Panc1 (cell line): ENCODE measurements around the gene VSIG8. TPM values are rescaled to one million over a fixed set of nuclear protein-coding genes. Genes with fewer than 3 reads are reported as not detected.

Experiments used
- ATAC-seq: fragments of 200-7000 bp; cut with Tn5 transposase; 2 replicates; pipeline ENCODE4 v1.9.1; 2020; ENCODE audit warnings: mild to moderate bottlenecking, moderate library complexity
- BruUV-seq: library from RNA; stranded (reverse); fragments of 400-500 nt; replicated peaks from 2 replicates; lab custom pipeline; 2021; lab: Mats Ljungman, UMichigan
- CTCF ChIA-PET: fragments of 300-600 bp; sonication (Branson Sonifier 250); formaldehyde crosslinking; loops from one replicate; lab custom pipeline; 2022; ENCODE audit warnings: antibody characterized with exemption; lab: Charles Lee
- POLR2A ChIA-PET: fragments of 300-600 bp; sonication (Branson Sonifier 250); formaldehyde crosslinking; loops from one replicate; lab custom pipeline; 2022; ENCODE audit warnings: antibody characterized with exemption; lab: Charles Lee
- DNase-seq: peaks from one replicate; pipeline ENCODE4 v3.0.0-alpha.2; 2010; ENCODE audit warnings: low read depth, low spot score
- H3K27ac ChIP-seq: 2 replicates; pipeline ENCODE4 v1.5.1; 2011; ENCODE audit warnings: mild to moderate bottlenecking, low read length, inconsistent platforms
- H3K27me3 ChIP-seq: fragments of 200-500 bp; sonication (Bioruptor generic); 2 replicates; pipeline ENCODE4 v1.6.0; 2014; ENCODE audit warnings: low read length, inconsistent platforms; ENCODE audit not compliant: control insufficient read depth, insufficient read depth
- H3K36me3 ChIP-seq: fragments of 200-500 bp; sonication (Bioruptor generic); 2 replicates; pipeline ENCODE4 v1.5.1; 2014; ENCODE audit warnings: inconsistent platforms, mild to moderate bottlenecking, low read length, moderate library complexity; ENCODE audit not compliant: control insufficient read depth, insufficient read depth
- H3K4me1 ChIP-seq: 2 replicates; pipeline ENCODE4 v1.5.1; 2011; ENCODE audit warnings: inconsistent platforms, mild to moderate bottlenecking, low read length, moderate library complexity; ENCODE audit not compliant: control insufficient read depth, insufficient read depth
- H3K4me3 ChIP-seq, 2 experiments: 2 replicates each; pipeline ENCODE4 v1.5.1; 2011 to 2012; ENCODE audit warnings: low read depth in 2 of 2, low read length in 2 of 2, mild to moderate bottlenecking in 2 of 2, inconsistent platforms in 1 of 2, moderate library complexity in 1 of 2
- H3K9me3 ChIP-seq: fragments of 200-500 bp; sonication (Bioruptor generic); 2 replicates; pipeline ENCODE4 v1.5.1; 2014; ENCODE audit warnings: low read depth, mild to moderate bottlenecking, inconsistent platforms, low read length, moderate library complexity; ENCODE audit not compliant: control insufficient read depth, insufficient read depth
- CTCF ChIP-seq: fragments of 450-650 bp; IDR thresholded peaks from 2 replicates; pipeline ENCODE4 v1.5.1; 2017; ENCODE audit warnings: mild to moderate bottlenecking
- POLR2AphosphoS5 ChIP-seq: IDR thresholded peaks from 2 replicates; pipeline ENCODE4 v1.6.1; 2012; ENCODE audit warnings: mild to moderate bottlenecking, low read depth, low read length, moderate library complexity
- REST ChIP-seq, 2 experiments: IDR thresholded peaks; 2 replicates each; pipeline ENCODE4 v1.6.1; 2011 to 2012; ENCODE audit warnings: low read depth in 2 of 2, control low read depth in 1 of 2, low read length in 1 of 2, mild to moderate bottlenecking in 1 of 2, moderate library complexity in 1 of 2; ENCODE audit not compliant: insufficient read depth in 1 of 2
- SIN3A ChIP-seq: IDR thresholded peaks from 2 replicates; pipeline ENCODE4 v1.6.1; 2012; ENCODE audit warnings: low read depth, mild to moderate bottlenecking, low read length, moderate library complexity, borderline replicate concordance; ENCODE audit not compliant: insufficient read depth
- TCF7L2 ChIP-seq: IDR thresholded peaks from 2 replicates; pipeline ENCODE4 v1.6.1; 2011; ENCODE audit warnings: mild to moderate bottlenecking, low read depth, low read length, inconsistent platforms
- in situ Hi-C: cut with HindIII; loops from 2 replicates; pipeline ENCODE4 v1.10.0; 2016; ENCODE audit warnings: low sequenced_read_pairs, low pct_unique_long_range_greater_than_20kb
- intact Hi-C: fragments of 100-400 bp; cut with micrococcal nuclease; formaldehyde crosslinking; loops from one replicate; pipeline ENCODE4 v1.10.0; 2022; ENCODE audit not compliant: unreplicated experiment
- total RNA-seq: library from RNA; stranded (reverse); gene quantifications from one replicate; pipeline ENCODE4 v1.2.1, GENCODE V29; 2021; ENCODE audit not compliant: unreplicated experiment

VSIG8 gene
- total RNA-seq, 1 experiment from 2014 or later = not detected

GRCh38 chr1:159883134-159883533 lies 20.7 kb upstream of the VSIG8 start:
- H3K36me3 ChIP-seq = no peaks in the 10 kb centered on the region
- no peak overlapping the region for H3K27ac ChIP-seq
- CTCF ChIA-PET = no interaction called here
- POLR2A ChIA-PET = interaction anchor here (0.5 kb wide), 1 partner anchor 143 kb away, joined by 3 read pairs; no protein-coding TSS in a partner anchor
- BruUV-seq = no TSS peak
- intact Hi-C loops = no loop called here
- ATAC-seq (no peak), DNase-seq (no peak)
- H3K9me3 ChIP-seq = no peaks in the 10 kb centered on the region
- no peaks in the 10 kb centered on the region for H3K4me1 ChIP-seq
- H3K27me3 ChIP-seq = no peaks in the 10 kb centered on the region
- in situ Hi-C loops = no loop called here
- TF ChIP-seq REST (IDR thresholded peaks at IDR 0.05; ENCODE audit: insufficient read depth in 1 of 2, low read depth in 2 of 2, low read length in 1 of 2) (no peak), CTCF (no peak), POLR2AphosphoS5 (no peak), SIN3A (no peak), TCF7L2 (no peak)
- H3K4me3 ChIP-seq = no peak overlapping the region

DNA sequence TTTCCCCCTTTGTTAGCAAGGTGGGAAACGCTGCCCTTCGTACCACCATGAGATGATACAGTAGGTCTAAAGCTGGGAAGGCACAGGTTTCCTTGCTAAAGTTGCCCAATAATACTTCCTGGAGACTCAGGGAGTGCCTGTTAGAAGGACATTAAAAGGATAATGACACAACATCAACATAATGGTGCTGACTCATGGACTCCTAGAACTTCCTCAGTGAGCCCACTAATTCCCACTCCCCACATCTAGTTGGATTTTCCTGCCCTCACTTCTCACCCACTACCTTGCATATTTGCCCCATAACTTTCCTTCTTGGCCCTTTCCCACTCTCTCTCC lies 20.0 kb upstream of the VSIG8 start:
- no TSS peak for BruUV-seq
- intact Hi-C loops (no loop called here), in situ Hi-C loops (no loop called here)
- Histone ChIP-seq H3K27me3 (no peaks in the 10 kb centered on the region), H3K4me1 (no peaks in the 10 kb centered on the region), H3K4me3 (no peak overlapping the region), H3K27ac (no peak overlapping the region), H3K9me3 (no peaks in the 10 kb centered on the region), H3K36me3 (no peaks in the 10 kb centered on the region)
- no peak for TF ChIP-seq CTCF
- TF ChIP-seq SIN3A = no peak
- TF ChIP-seq POLR2AphosphoS5 = no peak
- ATAC-seq = no peak
- ChIA-PET CTCF (interaction anchor here (1.2 kb wide), 1 partner anchor 83 kb away, joined by 3 read pairs; no protein-coding TSS in a partner anchor), POLR2A (no interaction called here)
- DNase-seq = peak; percentile 51
